ENCODE measurements around the gene TBC1D5. TPM values are rescaled to one million over a fixed set of nuclear protein-coding genes. Genes with fewer than 3 reads are reported as not detected.

Gene TBC1D5
- total and polyA plus RNA-seq, 2 donors (not counting 1 experiment from before 2014, with no cell fraction given): 22.6 to 111 TPM

DNA sequence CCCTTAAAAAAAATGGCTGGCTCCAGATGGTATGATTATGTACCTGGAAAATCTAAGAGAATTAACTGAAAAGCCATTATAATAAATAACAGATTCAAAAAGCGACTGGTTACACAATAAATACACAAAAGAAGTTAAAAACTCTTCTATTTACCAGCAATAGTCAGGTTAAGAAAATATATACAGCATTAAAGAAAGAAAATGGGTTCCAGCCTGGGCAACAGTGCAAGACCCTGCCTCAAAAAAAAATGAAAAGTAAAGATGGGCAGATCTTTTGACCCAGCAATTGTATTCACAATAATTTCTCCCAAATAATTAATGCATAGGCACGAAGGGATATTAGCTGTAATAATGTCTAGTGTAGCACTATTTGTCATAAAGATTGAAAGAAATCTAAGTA is 8.7 kb downstream of the TBC1D5 start:
- peaks cover 97% of the 10 kb centered on the region for H3K79me2 ChIP-seq (ENCODE audit: control insufficient read depth, insufficient read depth, low read length)
- H3K36me3 ChIP-seq (replicated peaks in 1 of 2; ENCODE audit: control extremely low read depth in 1 of 2, control insufficient read depth in 1 of 2, extremely low read depth in 1 of 2, insufficient read depth in 2 of 2, low read length in 1 of 2): peaks cover 0 to 4% of the 10 kb centered on the region in 2 experiments
- CTCF ChIA-PET: interaction anchor here (1.4 kb wide), 1 partner anchor 107 kb away, joined by 4 read pairs; no protein-coding TSS in a partner anchor

DNA sequence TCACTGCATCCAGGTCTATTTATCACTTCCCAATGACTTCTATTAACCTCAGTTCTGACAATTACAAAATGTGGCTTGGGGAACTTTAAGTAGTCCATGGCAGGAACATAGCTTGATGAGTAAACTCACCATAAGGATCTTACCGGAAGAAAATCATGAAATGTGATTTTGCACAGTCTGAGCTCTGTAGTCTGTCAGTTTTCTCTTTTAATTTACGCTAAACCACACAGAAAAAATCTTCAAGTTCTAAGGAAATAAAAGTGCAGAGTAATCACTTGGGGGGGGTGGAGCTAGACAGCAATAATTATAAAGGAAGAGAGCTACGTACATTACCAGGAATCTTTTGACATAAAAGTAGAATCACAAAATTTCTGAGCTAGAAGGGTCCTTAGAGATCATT is 9.2 kb downstream of the TBC1D5 start:
- H3K27me3 Mint-ChIP-seq: no peaks in the 10 kb centered on the region
- DNase-seq (no peak), ATAC-seq (ENCODE audit: low read depth) (no peak)
- intact Hi-C loops (cut with micrococcal nuclease): no loop called here
- H3K4me3 Mint-ChIP-seq: no peak overlapping the region
- ChIA-PET POLR2A (no interaction called here), CTCF (interaction anchor here (0.7 to 1.4 kb wide), 2 partner anchors 108 kb away, joined by 3 to 4 read pairs; no protein-coding TSS in a partner anchor)
- TF ChIP-seq, protein P1, sequence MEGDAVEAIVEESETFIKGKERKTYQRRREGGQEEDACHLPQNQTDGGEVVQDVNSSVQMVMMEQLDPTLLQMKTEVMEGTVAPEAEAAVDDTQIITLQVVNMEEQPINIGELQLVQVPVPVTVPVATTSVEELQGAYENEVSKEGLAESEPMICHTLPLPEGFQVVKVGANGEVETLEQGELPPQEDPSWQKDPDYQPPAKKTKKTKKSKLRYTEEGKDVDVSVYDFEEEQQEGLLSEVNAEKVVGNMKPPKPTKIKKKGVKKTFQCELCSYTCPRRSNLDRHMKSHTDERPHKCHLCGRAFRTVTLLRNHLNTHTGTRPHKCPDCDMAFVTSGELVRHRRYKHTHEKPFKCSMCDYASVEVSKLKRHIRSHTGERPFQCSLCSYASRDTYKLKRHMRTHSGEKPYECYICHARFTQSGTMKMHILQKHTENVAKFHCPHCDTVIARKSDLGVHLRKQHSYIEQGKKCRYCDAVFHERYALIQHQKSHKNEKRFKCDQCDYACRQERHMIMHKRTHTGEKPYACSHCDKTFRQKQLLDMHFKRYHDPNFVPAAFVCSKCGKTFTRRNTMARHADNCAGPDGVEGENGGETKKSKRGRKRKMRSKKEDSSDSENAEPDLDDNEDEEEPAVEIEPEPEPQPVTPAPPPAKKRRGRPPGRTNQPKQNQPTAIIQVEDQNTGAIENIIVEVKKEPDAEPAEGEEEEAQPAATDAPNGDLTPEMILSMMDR (IDR thresholded peaks at IDR 0.05): no peak
- TF ChIP-seq EZH2 (IDR thresholded peaks at IDR 0.05; ENCODE audit: borderline replicate concordance, insufficient read depth, low read depth, low read length, poor library complexity, severe bottlenecking): no peak
- H4K20me1 ChIP-seq (ENCODE audit: control insufficient read depth, insufficient read depth, low read length, poor library complexity, severe bottlenecking): peaks cover 10% of the 10 kb centered on the region
- H3K27ac Mint-ChIP-seq: no peak overlapping the region
- no peak overlapping the region for H3K9ac ChIP-seq (ENCODE audit: low read length)
- H2AFZ ChIP-seq (ENCODE audit: insufficient read depth, low read depth, low read length, poor library complexity, severe bottlenecking): no peak overlapping the region
- H3K9me3 Mint-ChIP-seq (ENCODE audit: insufficient read depth): no peaks in the 10 kb centered on the region
- H3K27ac ChIP-seq (ENCODE audit: low read length in 2 of 2): peak overlapping the region in 1 of 2 donors; percentile 19
- no CpG with 5 or more reads among the region's 3 CpGs for whole genome bisulfite sequencing (ENCODE audit: insufficient coverage)
- H3K4me1 ChIP-seq (ENCODE audit: control insufficient read depth in 2 of 2, insufficient read depth in 2 of 2, low read length in 2 of 2): peaks cover 6 to 11% of the 10 kb centered on the region in 2 donors
- peaks cover 51% of the 10 kb centered on the region for H3K4me1 Mint-ChIP-seq
- H3K4me2 ChIP-seq (replicated peaks; ENCODE audit: low read depth, low read length, poor library complexity, severe bottlenecking): peak overlapping the region; percentile 4
- no peak overlapping the region for H3K4me3 ChIP-seq (ENCODE audit: control extremely low read depth in 1 of 5, extremely low read depth in 1 of 5, insufficient read depth in 1 of 5, low read depth in 2 of 5, low read length in 4 of 5)
- peaks cover 95% of the 10 kb centered on the region for H3K79me2 ChIP-seq (ENCODE audit: control insufficient read depth, insufficient read depth, low read length)
- H3K9me3 ChIP-seq (ENCODE audit: control extremely low read depth in 1 of 3, control insufficient read depth in 2 of 3, insufficient read depth in 1 of 3, low read length in 2 of 3): no peaks in the 10 kb centered on the region
- H3K27me3 ChIP-seq (replicated peaks in 1 of 4; ENCODE audit: control extremely low read depth in 1 of 4, control insufficient read depth in 3 of 4, insufficient read depth in 4 of 4, low read length in 3 of 4): no peaks in the 10 kb centered on the region
- H3K36me3 ChIP-seq (replicated peaks in 1 of 2; ENCODE audit: control extremely low read depth in 1 of 2, control insufficient read depth in 1 of 2, extremely low read depth in 1 of 2, insufficient read depth in 2 of 2, low read length in 1 of 2): peaks cover 0 to 4% of the 10 kb centered on the region in 2 experiments

More for the DNA sequence above, 8.7 kb downstream of the TBC1D5 start:
- Mint-ChIP-seq H3K27ac (no peak overlapping the region), H3K4me1 (peaks cover 56% of the 10 kb centered on the region), H3K9me3 (ENCODE audit: insufficient read depth) (no peaks in the 10 kb centered on the region), H3K4me3 (no peak overlapping the region), H3K27me3 (no peaks in the 10 kb centered on the region)
- Histone ChIP-seq H3K4me3 (ENCODE audit: control extremely low read depth in 1 of 5, extremely low read depth in 1 of 5, insufficient read depth in 1 of 5, low read depth in 2 of 5, low read length in 4 of 5) (no peak overlapping the region), H4K20me1 (ENCODE audit: control insufficient read depth, insufficient read depth, low read length, poor library complexity, severe bottlenecking) (peaks cover 10% of the 10 kb centered on the region), H3K27me3 (replicated peaks in 1 of 4; ENCODE audit: control extremely low read depth in 1 of 4, control insufficient read depth in 3 of 4, insufficient read depth in 4 of 4, low read length in 3 of 4) (no peaks in the 10 kb centered on the region), H3K4me1 (ENCODE audit: control insufficient read depth in 2 of 2, insufficient read depth in 2 of 2, low read length in 2 of 2) (peaks cover 12 to 15% of the 10 kb centered on the region in 2 donors), H3K9me3 (ENCODE audit: control extremely low read depth in 1 of 3, control insufficient read depth in 2 of 3, insufficient read depth in 1 of 3, low read length in 2 of 3) (no peaks in the 10 kb centered on the region), H3K4me2 (replicated peaks; ENCODE audit: low read depth, low read length, poor library complexity, severe bottlenecking) (no peak overlapping the region), H3K27ac (ENCODE audit: low read length in 2 of 2) (peak overlapping the region in 1 of 2 donors; percentile 19), H3K9ac (ENCODE audit: low read length) (no peak overlapping the region), H2AFZ (ENCODE audit: insufficient read depth, low read depth, low read length, poor library complexity, severe bottlenecking) (no peak overlapping the region)
- intact Hi-C loops (cut with micrococcal nuclease): no loop called here
- no peak for TF ChIP-seq EZH2 (IDR thresholded peaks at IDR 0.05; ENCODE audit: borderline replicate concordance, insufficient read depth, low read depth, low read length, poor library complexity, severe bottlenecking)
- TF ChIP-seq, protein P1 (IDR thresholded peaks at IDR 0.05): no peak
- DNase-seq (no peak), ATAC-seq (ENCODE audit: low read depth) (no peak)
- POLR2A ChIA-PET: no interaction called here
- WGBS (ENCODE audit: insufficient coverage): no CpG with 5 or more reads among the region's 2 CpGs

Data from B cell (primary cell).